DMS 273 (cell line): ENCODE results near the gene ARHGAP45.

Source experiments
- DNase-seq: peaks from one replicate; lab custom pipeline; 2025; ENCODE audit not compliant: unreplicated experiment; lab: John Stamatoyannopoulos, UW

Gene ARHGAP45

DNA sequence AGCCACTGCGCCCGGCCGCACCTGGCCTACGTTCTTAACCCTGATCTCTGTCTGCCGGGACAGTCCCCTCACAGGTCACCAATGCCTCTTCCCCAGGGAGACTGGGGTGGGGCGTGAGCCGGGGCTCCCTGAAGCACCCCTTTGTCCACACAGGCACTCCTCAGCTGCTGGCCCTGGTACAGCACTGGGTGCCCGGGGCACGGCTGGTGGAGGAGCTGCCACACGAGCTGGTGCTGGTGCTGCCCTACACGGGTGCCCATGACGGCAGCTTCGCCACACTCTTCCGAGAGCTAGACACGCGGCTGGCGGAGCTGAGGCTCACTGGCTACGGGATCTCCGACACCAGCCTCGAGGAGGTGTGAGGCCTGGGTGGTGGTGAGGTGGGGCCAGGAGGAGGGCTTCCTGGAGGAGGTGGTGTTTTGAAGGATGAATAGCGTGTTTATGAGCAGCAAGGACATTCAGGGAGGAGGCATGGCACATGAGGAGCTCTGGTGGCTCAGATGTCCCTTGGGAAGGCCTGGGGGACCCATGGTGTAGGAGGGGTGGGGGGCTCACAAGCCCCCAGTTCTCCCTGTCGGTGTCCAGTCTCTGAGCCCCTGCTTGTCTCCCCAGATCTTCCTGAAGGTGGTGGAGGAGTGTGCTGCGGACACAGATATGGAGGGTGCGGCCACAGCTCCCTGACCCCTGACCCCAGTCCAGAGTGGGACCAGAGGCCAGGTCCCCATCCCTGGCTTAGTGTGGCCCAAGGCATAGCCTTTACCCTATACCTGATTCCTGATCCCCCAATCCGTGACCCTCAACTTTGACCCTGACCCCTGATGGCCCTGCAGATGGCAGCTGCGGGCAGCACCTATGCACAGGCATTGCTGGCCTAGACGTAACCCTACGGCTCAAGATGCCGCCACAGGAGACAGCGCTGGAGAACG is 13.5 kb upstream of the ARHGAP45 start:
- peak; percentile 55 for DNase-seq

DNA sequence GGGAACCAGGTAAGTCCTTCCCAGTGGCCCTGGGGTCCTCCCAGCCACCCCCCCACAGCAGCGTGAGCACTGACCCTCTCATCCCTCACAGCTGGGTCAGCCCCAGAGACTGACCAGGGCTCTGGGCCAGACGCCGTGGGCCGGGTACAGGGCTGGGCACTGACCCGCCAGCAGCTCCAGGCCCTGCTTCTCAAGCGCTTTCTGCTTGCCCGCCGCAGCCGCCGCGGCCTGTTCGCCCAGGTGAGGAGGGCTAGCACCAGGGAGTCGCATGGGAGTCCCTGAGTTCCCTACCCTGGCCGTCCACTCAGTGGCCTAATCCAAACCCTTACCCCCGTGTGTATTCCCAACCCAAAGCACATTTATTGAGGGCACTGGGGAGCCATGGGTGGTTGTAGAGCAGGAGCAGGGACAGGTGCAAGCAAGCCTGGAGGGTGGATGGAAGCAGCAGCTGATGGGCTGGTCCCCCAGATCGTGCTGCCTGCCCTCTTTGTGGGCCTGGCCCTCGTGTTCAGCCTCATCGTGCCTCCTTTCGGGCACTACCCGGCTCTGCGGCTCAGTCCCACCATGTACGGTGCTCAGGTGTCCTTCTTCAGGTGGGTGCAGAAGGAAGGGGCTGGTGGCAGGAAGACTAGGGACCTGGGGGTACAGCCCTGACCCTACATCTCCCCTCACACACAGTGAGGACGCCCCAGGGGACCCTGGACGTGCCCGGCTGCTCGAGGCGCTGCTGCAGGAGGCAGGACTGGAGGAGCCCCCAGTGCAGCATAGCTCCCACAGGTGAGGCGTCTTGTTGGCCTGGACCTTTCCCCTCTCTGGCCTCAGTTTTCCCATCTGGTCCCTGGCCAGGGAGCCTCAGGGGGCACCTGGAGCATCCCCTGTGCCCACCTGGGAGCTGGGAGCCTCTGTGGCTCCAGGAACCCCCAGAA is 12.6 kb upstream of the ARHGAP45 start:
- DNase-seq = no peak

DNA sequence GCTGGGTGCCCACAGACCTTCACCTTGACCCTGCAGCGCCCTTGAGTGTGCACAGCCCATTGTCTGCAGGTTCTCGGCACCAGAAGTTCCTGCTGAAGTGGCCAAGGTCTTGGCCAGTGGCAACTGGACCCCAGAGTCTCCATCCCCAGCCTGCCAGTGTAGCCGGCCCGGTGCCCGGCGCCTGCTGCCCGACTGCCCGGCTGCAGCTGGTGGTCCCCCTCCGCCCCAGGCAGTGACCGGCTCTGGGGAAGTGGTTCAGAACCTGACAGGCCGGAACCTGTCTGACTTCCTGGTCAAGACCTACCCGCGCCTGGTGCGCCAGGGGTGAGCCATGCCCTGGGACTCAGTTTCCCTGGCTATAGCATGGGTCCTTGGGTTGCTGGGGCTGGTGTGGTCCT is 11.9 kb upstream of the ARHGAP45 start:
- no peak for DNase-seq

DNA sequence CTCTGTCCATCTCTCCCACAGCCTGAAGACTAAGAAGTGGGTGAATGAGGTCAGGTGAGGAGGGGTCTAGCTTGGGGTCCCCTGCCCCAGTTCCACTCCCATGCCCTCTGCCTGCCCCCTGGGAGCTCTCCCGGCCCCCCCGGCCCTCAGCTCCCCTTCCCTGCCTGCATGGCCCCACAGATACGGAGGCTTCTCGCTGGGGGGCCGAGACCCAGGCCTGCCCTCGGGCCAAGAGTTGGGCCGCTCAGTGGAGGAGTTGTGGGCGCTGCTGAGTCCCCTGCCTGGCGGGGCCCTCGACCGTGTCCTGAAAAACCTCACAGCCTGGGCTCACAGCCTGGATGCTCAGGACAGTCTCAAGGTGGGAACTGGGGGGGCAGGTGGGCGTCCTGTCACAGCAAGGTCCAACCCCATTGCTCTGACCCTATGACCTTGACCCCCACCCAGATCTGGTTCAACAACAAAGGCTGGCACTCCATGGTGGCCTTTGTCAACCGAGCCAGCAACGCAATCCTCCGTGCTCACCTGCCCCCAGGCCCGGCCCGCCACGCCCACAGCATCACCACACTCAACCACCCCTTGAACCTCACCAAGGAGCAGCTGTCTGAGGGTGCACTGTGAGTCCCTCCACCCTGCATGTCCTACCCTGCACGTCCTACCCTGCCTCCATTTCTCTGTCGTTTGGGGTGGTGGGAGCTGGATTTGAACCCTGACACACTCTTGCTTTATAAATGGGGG is 10.9 kb upstream of the ARHGAP45 start:
- no peak for DNase-seq

DNA sequence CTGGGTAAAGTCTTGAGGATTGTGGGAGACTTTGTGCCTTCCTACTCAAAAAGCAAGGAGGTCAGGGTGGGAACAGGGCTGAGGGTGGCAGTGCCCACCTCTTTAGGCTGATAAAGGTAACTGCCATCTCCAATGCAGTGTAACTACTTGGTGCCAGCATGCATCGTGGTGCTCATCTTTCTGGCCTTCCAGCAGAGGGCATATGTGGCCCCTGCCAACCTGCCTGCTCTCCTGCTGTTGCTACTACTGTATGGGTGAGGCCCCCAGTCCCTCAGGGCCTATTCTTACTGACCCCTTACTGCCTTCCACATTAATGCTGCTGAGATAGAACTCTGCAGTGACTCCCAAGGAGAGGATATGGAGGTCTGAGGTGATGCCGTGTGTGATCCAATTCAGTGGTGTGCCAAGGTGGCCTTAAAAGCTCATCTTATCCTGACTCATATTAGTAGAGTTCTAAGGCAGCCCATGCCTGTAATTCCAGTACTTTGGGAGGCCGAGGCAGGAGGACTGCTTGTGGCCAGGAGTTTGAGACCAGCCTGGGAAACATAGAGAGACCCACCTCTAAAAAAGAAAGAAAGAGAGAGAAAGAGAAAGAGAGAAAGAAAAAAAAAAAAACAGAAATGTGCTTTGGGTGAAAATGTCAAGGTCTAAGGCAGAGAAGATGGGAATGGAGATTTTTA is 9.7 kb upstream of the ARHGAP45 start:
- peak; percentile 92 for DNase-seq

DNA sequence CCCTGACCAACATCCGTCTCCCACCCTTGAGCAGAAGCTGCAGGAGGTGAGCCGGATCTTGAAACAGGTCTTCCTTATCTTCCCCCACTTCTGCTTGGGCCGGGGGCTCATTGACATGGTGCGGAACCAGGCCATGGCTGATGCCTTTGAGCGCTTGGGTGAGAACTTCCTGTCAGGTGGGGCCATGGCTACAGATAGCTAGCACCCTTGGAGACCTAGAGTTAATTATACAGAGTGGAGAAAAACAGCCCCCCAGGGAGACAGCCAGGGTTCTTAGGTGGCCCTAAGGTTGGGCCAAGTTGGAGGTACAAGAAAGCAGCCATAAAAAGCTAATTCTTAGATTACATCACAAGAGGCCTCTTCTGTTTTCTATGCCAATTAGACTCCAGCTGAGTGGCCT is 8.9 kb upstream of the ARHGAP45 start:
- no peak for DNase-seq

DNA sequence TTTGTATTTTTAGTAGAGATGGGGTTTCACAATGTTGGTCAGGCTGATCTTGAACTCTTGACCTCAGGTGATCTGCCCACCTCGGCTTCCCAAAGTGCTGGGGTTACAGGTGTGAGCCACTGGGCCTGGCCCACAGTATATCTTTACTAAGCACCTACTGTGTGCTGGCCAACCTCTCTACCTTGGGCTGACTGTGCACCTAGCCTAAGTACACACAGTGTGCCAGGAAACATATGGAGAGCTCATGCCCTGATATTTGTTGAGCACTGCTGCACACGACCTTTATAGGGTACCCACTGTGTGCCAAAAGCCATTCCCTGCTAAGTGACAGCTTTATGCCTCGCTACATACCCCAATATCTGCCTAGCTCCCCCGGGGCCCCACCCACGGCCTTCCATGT is 6.3 kb upstream of the ARHGAP45 start:
- DNase-seq = no peak

DNA sequence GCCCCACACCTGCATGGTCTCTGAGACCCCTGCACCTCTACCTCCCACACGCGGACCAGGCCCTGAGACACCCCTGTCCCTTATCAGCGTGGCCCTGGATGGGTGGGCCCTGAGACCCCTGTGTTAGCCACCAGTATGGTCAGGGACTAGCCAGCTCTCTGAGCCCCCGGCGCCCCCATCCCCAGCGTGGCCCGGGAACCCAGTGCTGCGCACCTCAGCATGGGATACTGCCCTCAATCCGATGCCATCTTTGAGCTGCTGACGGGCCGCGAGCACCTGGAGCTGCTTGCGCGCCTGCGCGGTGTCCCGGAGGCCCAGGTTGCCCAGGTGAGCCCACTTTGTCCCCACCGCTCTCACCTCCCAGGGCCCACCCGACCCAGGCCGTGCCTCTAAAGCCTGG is 5.0 kb upstream of the ARHGAP45 start:
- no peak for DNase-seq

DNA sequence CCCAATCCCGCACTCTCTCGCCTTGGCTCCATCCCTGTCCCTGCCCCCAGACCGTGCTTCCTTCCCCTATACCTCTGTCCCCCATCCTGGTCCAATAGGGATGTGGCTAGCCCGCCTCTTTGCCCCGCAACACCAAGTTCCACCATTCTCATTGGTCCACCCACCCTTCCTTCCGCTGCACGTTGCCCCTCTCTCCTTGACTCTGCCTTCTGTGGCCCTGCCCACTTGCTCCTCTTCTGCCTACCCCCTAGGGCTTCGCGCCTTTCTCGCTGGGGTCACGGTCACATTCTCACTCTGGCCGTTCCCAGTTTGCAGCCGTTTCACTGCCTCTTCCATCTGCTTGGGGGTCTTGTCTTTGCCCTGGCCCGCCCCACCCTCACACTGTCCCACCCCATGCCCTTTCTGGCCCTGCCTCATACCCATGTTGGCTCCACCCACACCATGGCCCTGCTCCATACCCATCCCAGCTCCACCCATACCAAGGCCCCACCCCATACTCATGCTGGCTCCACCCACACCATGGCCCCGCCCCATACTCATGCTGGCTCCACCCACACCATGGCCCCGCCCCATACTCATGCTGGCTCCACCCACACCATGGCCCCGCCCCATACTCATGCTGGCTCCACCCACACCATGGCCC is 4.5 kb upstream of the ARHGAP45 start:
- no peak for DNase-seq

DNA sequence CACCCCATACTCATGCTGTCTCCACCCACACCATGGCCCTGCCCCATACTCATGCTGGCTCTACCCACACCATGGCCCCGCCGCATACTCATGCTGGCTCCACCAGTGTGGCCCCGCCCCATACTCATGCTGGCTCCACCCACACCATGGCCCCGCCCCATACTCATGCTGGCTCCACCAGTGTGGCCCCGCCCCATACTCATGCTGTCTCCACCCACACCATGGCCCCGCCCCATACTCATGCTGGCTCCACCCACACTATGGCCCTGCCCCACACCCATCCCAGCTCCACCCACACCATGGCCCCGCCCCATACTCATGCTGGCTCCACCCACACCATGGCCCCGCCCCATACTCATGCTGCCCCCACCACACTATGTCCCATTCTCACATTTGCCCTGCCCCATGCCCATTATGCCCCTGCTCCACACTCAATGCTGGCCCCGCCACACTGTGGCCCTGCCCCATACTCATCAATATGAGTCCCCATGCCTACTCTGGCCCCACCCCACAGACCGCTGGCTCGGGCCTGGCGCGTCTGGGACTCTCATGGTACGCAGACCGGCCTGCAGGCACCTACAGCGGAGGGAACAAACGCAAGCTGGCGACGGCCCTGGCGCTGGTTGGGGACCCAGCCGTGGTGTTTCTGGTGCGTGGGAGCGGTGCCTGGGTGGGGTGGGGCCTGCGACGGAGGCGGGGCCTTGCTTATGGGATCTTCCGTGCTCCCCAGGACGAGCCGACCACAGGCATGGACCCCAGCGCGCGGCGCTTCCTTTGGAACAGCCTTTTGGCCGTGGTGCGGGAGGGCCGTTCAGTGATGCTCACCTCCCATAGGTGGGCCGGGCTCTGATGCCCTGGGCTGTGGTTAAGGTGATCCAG is 3.7 kb upstream of the ARHGAP45 start:
- no peak for DNase-seq

DNA sequence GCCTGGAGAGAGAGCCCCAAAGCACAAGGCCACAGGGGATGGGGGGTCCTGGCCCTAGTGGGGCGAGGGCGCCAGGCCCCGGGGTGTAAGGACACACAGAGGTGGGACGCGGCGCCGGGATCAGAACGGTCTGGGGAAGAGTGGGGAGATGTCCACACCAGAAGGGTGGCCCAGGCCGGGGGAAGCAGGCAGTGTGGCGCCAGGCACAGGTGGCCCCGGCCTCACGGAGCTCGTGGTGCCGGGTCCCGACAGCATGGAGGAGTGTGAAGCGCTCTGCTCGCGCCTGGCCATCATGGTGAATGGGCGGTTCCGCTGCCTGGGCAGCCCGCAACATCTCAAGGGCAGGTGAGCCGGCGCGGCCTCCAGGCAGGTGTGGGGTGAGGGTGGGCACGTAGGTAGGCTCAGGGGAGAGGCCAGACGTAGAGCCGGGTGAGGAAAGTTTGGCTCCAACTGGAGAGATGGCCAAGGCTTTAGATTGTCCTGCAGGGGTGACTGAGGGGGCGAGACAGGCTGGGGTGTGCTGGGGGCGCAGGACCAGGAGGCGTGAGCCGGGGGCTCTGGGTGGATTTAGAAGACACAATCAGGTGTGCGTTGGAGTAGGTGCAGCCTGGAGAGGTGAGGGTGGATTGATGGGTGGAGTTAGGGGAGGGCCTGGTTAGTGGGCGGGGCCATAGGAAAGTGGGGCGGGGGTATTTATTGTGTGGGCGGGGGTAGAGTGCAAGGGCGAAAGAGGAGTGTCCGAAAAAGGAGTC is 2.9 kb upstream of the ARHGAP45 start:
- no peak for DNase-seq

DNA sequence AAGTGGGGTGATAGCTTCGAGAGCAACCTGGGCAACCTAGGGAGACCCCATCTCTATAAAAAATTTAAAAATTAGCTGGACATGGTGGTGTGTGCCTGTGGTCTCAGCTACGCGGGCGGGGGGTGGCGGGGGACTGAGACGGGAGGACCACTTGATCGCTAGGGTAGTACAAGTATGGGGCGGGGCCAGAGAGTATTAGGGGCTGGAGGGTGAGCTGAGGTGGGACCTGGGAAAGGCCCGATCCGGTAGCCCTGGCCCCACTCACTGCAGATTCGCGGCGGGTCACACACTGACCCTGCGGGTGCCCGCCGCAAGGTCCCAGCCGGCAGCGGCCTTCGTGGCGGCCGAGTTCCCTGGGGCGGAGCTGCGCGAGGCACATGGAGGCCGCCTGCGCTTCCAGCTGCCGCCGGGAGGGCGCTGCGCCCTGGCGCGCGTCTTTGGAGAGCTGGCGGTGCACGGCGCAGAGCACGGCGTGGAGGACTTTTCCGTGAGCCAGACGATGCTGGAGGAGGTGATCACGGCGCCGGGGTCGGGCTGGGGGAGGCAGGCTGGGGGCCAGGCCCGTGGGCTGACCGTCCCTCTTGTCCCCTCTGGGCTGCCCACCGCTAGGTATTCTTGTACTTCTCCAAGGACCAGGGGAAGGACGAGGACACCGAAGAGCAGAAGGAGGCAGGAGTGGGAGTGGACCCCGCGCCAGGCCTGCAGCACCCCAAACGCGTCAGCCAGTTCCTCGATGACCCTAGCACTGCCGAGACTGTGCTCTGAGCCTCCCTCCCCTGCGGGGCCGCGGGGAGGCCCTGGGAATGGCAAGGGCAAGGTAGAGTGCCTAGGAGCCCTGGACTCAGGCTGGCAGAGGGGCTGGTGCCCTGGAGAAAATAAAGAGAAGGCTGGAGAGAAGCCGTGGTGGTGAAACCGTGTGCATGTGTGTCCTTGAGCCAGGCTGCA is 2.0 kb upstream of the ARHGAP45 start:
- DNase-seq = peak; percentile 92

DNA sequence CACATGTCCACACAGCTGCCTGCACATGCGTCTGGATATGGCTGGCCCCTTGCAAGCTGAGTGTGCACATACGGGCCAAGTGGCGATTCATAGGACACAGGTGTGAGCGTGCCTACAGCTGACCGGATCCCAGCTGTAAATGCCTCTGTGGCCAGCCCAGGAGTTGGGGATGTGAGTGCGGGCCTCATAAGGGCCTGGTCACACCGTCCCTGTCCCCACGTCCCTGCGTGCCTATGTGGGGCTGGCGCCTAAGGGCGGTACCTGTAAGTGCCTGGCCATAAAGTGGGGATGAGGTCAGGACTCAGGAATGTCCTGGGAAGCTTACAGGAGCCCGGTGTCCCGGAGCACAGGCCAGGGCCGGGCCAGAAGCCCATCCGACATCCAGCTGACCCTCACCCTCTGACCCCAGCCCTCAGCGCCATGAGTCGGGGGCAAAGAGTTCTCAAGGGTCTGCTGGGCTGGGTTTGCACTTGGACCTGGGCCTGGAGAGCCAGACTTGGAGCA is 1.3 kb upstream of the ARHGAP45 start:
- DNase-seq = no peak

DNA sequence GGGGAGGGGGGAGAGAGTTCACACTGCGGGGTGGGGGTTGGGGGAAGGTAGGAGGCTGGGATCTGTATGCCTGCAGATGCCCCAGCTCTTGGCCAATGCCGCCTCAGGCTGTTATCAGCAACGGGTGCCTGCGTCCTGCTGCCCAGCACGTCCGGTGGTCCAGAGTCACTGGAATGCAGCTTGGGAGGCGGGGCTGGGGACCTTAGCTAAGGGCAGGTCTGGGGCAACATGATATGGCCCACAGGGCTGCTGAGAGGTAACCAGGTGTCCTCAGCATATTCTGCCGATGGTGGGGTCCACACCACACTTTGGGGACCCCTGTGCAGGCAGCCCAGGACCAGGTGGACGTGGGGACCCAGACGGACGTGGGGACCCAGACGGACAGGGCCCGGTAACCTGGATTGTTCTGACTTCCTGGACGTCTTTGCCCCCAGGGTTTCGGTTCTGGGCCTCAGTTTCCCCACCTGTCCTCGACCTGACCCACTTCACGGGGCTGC is 668 bp upstream of the ARHGAP45 start:
- DNase-seq = no peak

DNA sequence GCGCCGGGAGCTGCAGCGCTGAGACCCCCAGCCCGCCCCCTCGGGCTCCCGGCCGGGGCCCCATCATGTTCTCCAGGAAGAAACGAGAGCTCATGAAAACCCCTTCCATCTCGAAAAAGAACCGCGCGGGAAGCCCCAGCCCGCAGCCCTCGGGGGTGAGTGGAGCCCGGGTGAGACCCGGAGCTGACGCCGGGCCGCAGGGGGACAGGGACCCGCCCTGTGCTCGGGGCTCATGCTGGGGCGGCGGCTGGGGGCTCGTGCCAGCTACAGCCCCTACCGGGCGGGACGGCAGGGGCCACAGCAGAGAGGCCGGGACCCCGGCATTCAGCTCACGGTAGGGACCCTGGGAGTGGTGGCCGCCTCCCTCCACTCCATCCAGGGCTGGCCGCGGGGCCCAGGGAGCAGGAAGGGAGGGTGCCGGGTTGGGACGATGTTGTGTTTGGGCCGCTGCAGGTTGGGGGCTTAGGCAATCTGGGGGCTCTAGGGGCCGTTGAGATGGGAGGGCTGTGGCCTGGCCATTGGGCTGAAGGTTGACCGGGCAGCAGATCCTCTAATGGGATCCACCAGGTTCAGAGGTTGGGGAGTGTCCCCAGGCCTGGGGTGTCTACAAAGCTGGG is 482 bp downstream of the ARHGAP45 start:
- peak; percentile 68 for DNase-seq
